ELR (cell line): ENCODE measurements around the gene TRA2B.

ENCODE experiments used
- DNase-seq: peaks from one replicate; pipeline ENCODE4 v3.0.0-alpha.2; 2015; ENCODE audit warnings: low read depth

The TRA2B gene

DNA sequence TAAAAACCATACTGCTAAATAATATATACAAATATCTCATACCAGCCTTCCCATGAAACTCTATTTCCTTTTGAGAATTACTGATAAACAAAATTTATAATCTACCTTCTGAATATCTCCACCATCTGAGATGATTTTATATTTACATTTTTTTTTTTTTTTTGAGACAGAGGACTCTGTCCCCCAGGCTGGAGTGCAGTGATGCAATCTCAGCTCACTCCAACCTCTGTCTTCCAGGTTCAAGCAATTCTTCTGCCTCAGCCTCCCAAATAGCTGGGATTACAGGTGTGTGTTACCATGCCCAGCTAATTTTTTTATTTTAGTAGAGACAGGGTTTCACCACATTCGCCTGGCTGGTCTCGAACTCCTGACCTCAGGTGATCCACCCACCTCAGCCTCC, 70.2 kb downstream of the TRA2B start:
- no peak for DNase-seq

DNA sequence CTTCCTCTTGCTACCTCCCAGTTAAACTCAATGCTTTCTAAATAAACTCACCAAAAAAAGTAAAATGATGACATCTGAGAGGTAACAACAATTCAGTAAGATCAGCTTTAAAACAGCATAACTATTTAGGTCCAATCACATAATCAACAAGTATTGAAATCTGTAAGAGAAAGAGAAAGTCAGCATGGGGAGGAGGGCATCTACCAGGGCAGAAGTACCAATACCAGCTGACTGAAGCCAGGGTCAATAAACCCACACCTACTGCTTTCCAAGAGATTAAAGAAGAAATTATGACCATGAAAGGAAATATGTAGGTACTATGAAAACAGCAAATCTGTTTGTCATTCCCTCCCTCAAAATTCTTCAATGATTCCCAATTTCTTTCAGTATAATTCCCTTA, 70.8 kb downstream of the TRA2B start:
- DNase-seq = no peak

DNA sequence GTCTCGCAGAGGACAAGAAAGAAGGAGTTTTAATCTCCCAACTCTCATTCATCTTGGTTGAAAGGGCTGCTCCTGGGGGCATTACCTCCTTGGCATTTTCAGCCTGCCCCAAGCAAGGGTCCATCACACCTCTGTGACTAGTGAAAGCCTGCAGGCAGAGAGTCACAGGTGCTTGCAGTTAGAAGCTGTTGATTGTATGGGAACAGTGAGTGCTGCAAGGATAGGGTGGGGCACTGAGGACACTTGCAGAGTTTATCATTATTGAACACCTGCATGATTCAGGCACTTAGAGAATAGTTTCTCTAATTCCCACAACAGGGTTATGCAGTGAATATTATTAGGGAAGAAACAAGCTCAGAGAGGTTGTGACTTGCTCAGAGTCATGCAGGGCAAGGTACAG, 71.3 kb downstream of the TRA2B start:
- DNase-seq = no peak
